Effector memory CD4-positive, alpha-beta T cell (primary cell): ENCODE results near the gene STAB2.

Experiments
- DNase-seq, 3 donors: peaks; one replicate each; pipeline ENCODE4 v3.0.0-alpha.2; 2020
- H3K27ac ChIP-seq: 2 replicates; pipeline ENCODE4 v1.7.0; 2013; ENCODE audit warnings: mild to moderate bottlenecking, low read length, moderate library complexity; ENCODE audit not compliant: insufficient read depth, poor library complexity, severe bottlenecking
- H3K27me3 ChIP-seq: replicated peaks from 2 replicates; pipeline ENCODE4 v1.7.0; 2013; ENCODE audit warnings: mild to moderate bottlenecking, low read length; ENCODE audit not compliant: insufficient read depth, control insufficient read depth, poor library complexity, severe bottlenecking
- H3K36me3 ChIP-seq: 2 replicates; pipeline ENCODE4 v1.7.0; 2013; ENCODE audit warnings: mild to moderate bottlenecking, low read length, moderate library complexity; ENCODE audit not compliant: control insufficient read depth, insufficient read depth
- H3K4me1 ChIP-seq: 2 replicates; pipeline ENCODE4 v1.7.0; 2013; ENCODE audit warnings: low read length, mild to moderate bottlenecking; ENCODE audit not compliant: control insufficient read depth, insufficient read depth, poor library complexity, severe bottlenecking
- H3K4me3 ChIP-seq: 2 replicates; pipeline ENCODE4 v1.7.0; 2013; ENCODE audit warnings: low read length, low read depth, mild to moderate bottlenecking; ENCODE audit not compliant: insufficient read depth, poor library complexity, severe bottlenecking
- H3K9me3 ChIP-seq: 2 replicates; pipeline ENCODE4 v1.7.0; 2013; ENCODE audit warnings: mild to moderate bottlenecking, low read length, moderate library complexity; ENCODE audit not compliant: control insufficient read depth

Gene STAB2

GRCh38 chr12:103623716-103624115 lies 36.6 kb downstream of the STAB2 start:
- Histone ChIP-seq H3K36me3 (no peaks in the 10 kb centered on the region), H3K4me1 (no peaks in the 10 kb centered on the region), H3K9me3 (no peaks in the 10 kb centered on the region), H3K27ac (no peak overlapping the region), H3K4me3 (no peak overlapping the region), H3K27me3 (no peaks in the 10 kb centered on the region)
- DNase-seq, result no peak

GRCh38 chr12:103626498-103626897 lies 39.4 kb downstream of the STAB2 start:
- Histone ChIP-seq H3K27ac (no peak overlapping the region), H3K4me3 (no peak overlapping the region), H3K27me3 (no peaks in the 10 kb centered on the region), H3K4me1 (no peaks in the 10 kb centered on the region), H3K36me3 (no peaks in the 10 kb centered on the region), H3K9me3 (no peaks in the 10 kb centered on the region)
- DNase-seq, result no peak

GRCh38 chr12:103627189-103627855 lies 40.2 kb downstream of the STAB2 start:
- no peaks in the 10 kb centered on the region for H3K27me3 ChIP-seq
- H3K4me3 ChIP-seq, result no peak overlapping the region
- H3K36me3 ChIP-seq, result no peaks in the 10 kb centered on the region
- no peak for DNase-seq
- no peaks in the 10 kb centered on the region for H3K4me1 ChIP-seq
- peaks cover 5% of the 10 kb centered on the region for H3K9me3 ChIP-seq
- no peak overlapping the region for H3K27ac ChIP-seq

GRCh38 chr12:103632554-103633216 lies 45.6 kb downstream of the STAB2 start:
- Histone ChIP-seq H3K9me3 (peaks cover 5% of the 10 kb centered on the region), H3K4me1 (no peaks in the 10 kb centered on the region), H3K4me3 (no peak overlapping the region), H3K36me3 (no peaks in the 10 kb centered on the region), H3K27me3 (no peaks in the 10 kb centered on the region), H3K27ac (no peak overlapping the region)
- no peak for DNase-seq

- Histone ChIP-seq H3K36me3 (no peaks in the 10 kb centered on the region), H3K4me1 (no peaks in the 10 kb centered on the region)
- no peak for DNase-seq
These were observed 47.7 kb downstream of the STAB2 start for GRCh38 chr12:103634732-103635131.

GRCh38 chr12:103635419-103635818 lies 48.3 kb downstream of the STAB2 start:
- Histone ChIP-seq H3K36me3 (no peaks in the 10 kb centered on the region), H3K9me3 (peaks cover 5% of the 10 kb centered on the region), H3K27ac (no peak overlapping the region), H3K27me3 (no peaks in the 10 kb centered on the region), H3K4me1 (no peaks in the 10 kb centered on the region), H3K4me3 (no peak overlapping the region)
- no peak for DNase-seq

More at GRCh38 chr12:103634732-103635131, 47.7 kb downstream of the STAB2 start:
- Histone ChIP-seq H3K27ac (no peak overlapping the region), H3K9me3 (peaks cover 5% of the 10 kb centered on the region), H3K27me3 (no peaks in the 10 kb centered on the region), H3K4me3 (no peak overlapping the region)

- no peaks in the 10 kb centered on the region for H3K36me3 ChIP-seq
These were observed 49.9 kb downstream of the STAB2 start for GRCh38 chr12:103637021-103637420.

GRCh38 chr12:103637429-103637828 lies 50.4 kb downstream of the STAB2 start:
- H3K4me3 ChIP-seq, result no peak overlapping the region
- DNase-seq, result no peak
- H3K27me3 ChIP-seq, result no peaks in the 10 kb centered on the region
- H3K4me1 ChIP-seq, result no peaks in the 10 kb centered on the region
- no peak overlapping the region for H3K27ac ChIP-seq
- H3K9me3 ChIP-seq, result no peaks in the 10 kb centered on the region
- H3K36me3 ChIP-seq, result no peaks in the 10 kb centered on the region

More at GRCh38 chr12:103637021-103637420, 49.9 kb downstream of the STAB2 start:
- DNase-seq, result no peak
- Histone ChIP-seq H3K4me1 (no peaks in the 10 kb centered on the region), H3K9me3 (peaks cover 2% of the 10 kb centered on the region), H3K27me3 (no peaks in the 10 kb centered on the region), H3K4me3 (no peak overlapping the region), H3K27ac (no peak overlapping the region)

- no peak overlapping the region for H3K27ac ChIP-seq
- H3K9me3 ChIP-seq, result no peaks in the 10 kb centered on the region
- no peaks in the 10 kb centered on the region for H3K36me3 ChIP-seq
- no peak for DNase-seq
- no peaks in the 10 kb centered on the region for H3K27me3 ChIP-seq
- H3K4me3 ChIP-seq, result no peak overlapping the region
- H3K4me1 ChIP-seq, result no peaks in the 10 kb centered on the region
These were observed 52.9 kb downstream of the STAB2 start for GRCh38 chr12:103639983-103640382.

GRCh38 chr12:103640410-103640809 lies 53.3 kb downstream of the STAB2 start:
- no peaks in the 10 kb centered on the region for H3K36me3 ChIP-seq
- no peak overlapping the region for H3K4me3 ChIP-seq
- H3K9me3 ChIP-seq, result no peaks in the 10 kb centered on the region
- no peaks in the 10 kb centered on the region for H3K27me3 ChIP-seq
- DNase-seq, result no peak
- no peaks in the 10 kb centered on the region for H3K4me1 ChIP-seq
- H3K27ac ChIP-seq, result no peak overlapping the region
